Measurements from ENCODE around the gene IL13RA1. TPM values are rescaled to one million over a fixed set of nuclear protein-coding genes. Genes with fewer than 3 reads are reported as not detected.

The IL13RA1 gene
- polyA plus RNA-seq, 1 donor (not counting 4 experiments of a cell fraction or from before 2014, with no cell fraction given), result 27.8 TPM

DNA sequence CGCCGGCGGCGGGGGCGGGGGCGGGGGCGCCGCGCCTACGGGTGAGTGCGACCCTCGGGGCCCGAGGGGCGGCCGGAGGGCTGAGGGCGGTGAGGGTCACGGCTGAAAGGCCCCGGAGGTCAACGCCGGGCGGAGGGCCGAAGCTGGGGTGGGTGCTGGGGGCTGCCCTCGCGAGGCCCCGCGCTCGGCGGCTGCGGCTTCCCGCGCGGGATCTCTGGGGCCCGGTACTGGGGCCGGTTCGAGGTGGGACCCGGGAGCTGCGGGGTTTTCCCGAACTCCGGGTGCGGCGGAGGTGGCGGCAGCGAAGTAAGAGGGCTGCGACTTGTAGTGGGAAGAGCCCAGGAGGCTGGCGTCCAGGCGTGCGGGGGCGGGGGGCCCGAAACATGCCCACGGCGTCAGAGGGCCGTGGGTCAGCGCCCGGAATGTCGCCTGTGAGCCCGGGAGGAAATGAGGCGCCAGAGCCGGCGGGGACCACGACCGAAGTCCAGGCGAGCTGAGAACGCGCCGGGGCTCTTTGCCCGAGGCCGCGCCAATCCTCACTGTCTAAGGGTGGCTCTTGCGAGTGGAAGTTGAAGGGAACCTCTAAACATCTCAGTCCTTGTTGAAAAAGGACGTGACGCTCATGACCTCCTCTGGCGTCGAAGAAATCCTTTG is 407 bp downstream of the IL13RA1 start:
- H3K9ac ChIP-seq (ENCODE audit: control insufficient read depth, extremely low read depth, insufficient read depth, low read length), result peak overlapping the region; percentile 73
- H3K9me3 ChIP-seq (ENCODE audit: control insufficient read depth, low read depth, low read length), result no peaks in the 10 kb centered on the region
- H4K20me1 ChIP-seq (ENCODE audit: control insufficient read depth, extremely low read depth, insufficient read depth, low read length), result no peaks in the 10 kb centered on the region
- DNase-seq (ENCODE audit: low read depth, low spot score), result no peak
- no peak for TF ChIP-seq EZH2 (IDR thresholded peaks at IDR 0.05; ENCODE audit: low read length)
- peaks cover 22% of the 10 kb centered on the region for H3K4me1 ChIP-seq (ENCODE audit: control insufficient read depth, extremely low read depth, insufficient read depth, low read length)
- peak overlapping the region; percentile 52 to 70 (median 65) for H3K4me3 ChIP-seq (ENCODE audit: control insufficient read depth in 2 of 3, extremely low read depth in 1 of 3, insufficient read depth in 2 of 3, low read depth in 1 of 3, low read length in 3 of 3)
- no peaks in the 10 kb centered on the region for H3K79me2 ChIP-seq (ENCODE audit: control insufficient read depth, insufficient read depth, low read length)
- dilution Hi-C loops (cut with MboI; ENCODE audit: extremely low pct_ligation_motif_present, low sequenced_read_pairs), result no loop called here
- H3K9me1 ChIP-seq (ENCODE audit: control insufficient read depth, extremely low read depth, insufficient read depth, low read length), result no peaks in the 10 kb centered on the region
- H3K4me2 ChIP-seq (ENCODE audit: control insufficient read depth, extremely low read depth, insufficient read depth, low read depth, low read length), result peak overlapping the region; percentile 63
- no peaks in the 10 kb centered on the region for H3K27me3 ChIP-seq (ENCODE audit: control insufficient read depth, extremely low read depth, insufficient read depth, low read length)
- no peak for FAIRE-seq
- H3K27ac ChIP-seq (ENCODE audit: control insufficient read depth, insufficient read depth, low read length), result peak overlapping the region; percentile 51
- H3K36me3 ChIP-seq (ENCODE audit: control insufficient read depth in 2 of 2, extremely low read depth in 1 of 2, insufficient read depth in 2 of 2, low read length in 2 of 2), result no peaks in the 10 kb centered on the region
- H2AFZ ChIP-seq (ENCODE audit: control insufficient read depth, low read length), result peak overlapping the region; percentile 30

DNA sequence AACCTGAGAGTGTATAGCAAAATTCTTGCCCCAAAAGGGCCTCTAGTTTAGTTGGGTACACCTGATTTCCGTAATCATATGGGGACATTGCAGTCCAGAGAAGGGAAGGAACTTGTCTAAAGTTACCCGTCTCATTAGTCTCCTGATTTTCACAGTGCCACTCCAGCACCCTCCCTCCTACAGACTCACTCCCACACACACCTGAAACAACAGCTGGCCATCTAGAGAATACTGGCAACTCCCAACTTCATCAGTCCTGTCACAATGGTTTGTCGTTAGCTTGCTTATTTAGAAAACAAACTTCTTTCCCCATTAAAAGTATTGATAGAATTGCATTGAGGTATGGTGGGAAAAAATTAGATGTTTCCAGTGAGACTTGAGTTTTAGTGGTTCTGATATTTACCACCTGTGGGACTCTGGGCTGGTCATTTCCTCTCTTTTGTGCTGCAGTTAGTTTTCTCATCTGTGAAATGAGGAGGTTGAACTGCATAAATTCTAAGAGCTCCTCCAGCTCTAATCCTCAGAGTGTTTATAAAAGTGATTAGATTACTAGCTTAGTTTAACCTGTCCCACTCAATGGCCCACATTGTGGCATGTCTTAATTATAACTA is 1.7 kb downstream of the IL13RA1 start:
- DNase-seq (ENCODE audit: low read depth, low spot score), result no peak
- Histone ChIP-seq H3K4me1 (ENCODE audit: control insufficient read depth, extremely low read depth, insufficient read depth, low read length) (peaks cover 13% of the 10 kb centered on the region), H3K4me3 (ENCODE audit: control insufficient read depth in 2 of 3, extremely low read depth in 1 of 3, insufficient read depth in 2 of 3, low read depth in 1 of 3, low read length in 3 of 3) (no peak overlapping the region), H3K79me2 (ENCODE audit: control insufficient read depth, insufficient read depth, low read length) (peaks cover 2% of the 10 kb centered on the region), H3K9me3 (ENCODE audit: control insufficient read depth, low read depth, low read length) (no peaks in the 10 kb centered on the region), H3K4me2 (ENCODE audit: control insufficient read depth, extremely low read depth, insufficient read depth, low read depth, low read length) (peak overlapping the region; percentile 63), H3K27ac (ENCODE audit: control insufficient read depth, insufficient read depth, low read length) (no peak overlapping the region), H2AFZ (ENCODE audit: control insufficient read depth, low read length) (no peak overlapping the region), H3K36me3 (ENCODE audit: control insufficient read depth in 2 of 2, extremely low read depth in 1 of 2, insufficient read depth in 2 of 2, low read length in 2 of 2) (no peaks in the 10 kb centered on the region), H4K20me1 (ENCODE audit: control insufficient read depth, extremely low read depth, insufficient read depth, low read length) (no peaks in the 10 kb centered on the region), H3K27me3 (ENCODE audit: control insufficient read depth, extremely low read depth, insufficient read depth, low read length) (no peaks in the 10 kb centered on the region), H3K9me1 (ENCODE audit: control insufficient read depth, extremely low read depth, insufficient read depth, low read length) (no peaks in the 10 kb centered on the region), H3K9ac (ENCODE audit: control insufficient read depth, extremely low read depth, insufficient read depth, low read length) (no peak overlapping the region)
- FAIRE-seq, result no peak
- dilution Hi-C loops (cut with MboI; ENCODE audit: extremely low pct_ligation_motif_present, low sequenced_read_pairs), result no loop called here
- TF ChIP-seq EZH2 (IDR thresholded peaks at IDR 0.05; ENCODE audit: low read length), result no peak
- TF ChIP-seq, protein P1, sequence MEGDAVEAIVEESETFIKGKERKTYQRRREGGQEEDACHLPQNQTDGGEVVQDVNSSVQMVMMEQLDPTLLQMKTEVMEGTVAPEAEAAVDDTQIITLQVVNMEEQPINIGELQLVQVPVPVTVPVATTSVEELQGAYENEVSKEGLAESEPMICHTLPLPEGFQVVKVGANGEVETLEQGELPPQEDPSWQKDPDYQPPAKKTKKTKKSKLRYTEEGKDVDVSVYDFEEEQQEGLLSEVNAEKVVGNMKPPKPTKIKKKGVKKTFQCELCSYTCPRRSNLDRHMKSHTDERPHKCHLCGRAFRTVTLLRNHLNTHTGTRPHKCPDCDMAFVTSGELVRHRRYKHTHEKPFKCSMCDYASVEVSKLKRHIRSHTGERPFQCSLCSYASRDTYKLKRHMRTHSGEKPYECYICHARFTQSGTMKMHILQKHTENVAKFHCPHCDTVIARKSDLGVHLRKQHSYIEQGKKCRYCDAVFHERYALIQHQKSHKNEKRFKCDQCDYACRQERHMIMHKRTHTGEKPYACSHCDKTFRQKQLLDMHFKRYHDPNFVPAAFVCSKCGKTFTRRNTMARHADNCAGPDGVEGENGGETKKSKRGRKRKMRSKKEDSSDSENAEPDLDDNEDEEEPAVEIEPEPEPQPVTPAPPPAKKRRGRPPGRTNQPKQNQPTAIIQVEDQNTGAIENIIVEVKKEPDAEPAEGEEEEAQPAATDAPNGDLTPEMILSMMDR (optimal IDR thresholded peaks at IDR 0.05 in 1 of 3, IDR thresholded peaks at IDR 0.05 in 1 of 3, conservative IDR thresholded peaks at IDR 0.05 in 1 of 3; ENCODE audit: extremely low read depth in 1 of 3, insufficient read depth in 2 of 3, low read length in 3 of 3), result no peak

Measured in keratinocyte (primary cell).